B cell (primary cell): ENCODE measurements around the gene DNAAF5. TPM values are rescaled to one million over a fixed set of nuclear protein-coding genes. Genes with fewer than 3 reads are reported as not detected.

ENCODE experiments used
- ATAC-seq: fragments of 200-7000 bp; cut with Tn5 transposase; one replicate; pipeline ENCODE4 v1.10.0; 2021; ENCODE audit warnings: low read depth, mild to moderate bottlenecking, moderate number of reproducible peaks, moderate library complexity
- CTCF ChIA-PET: fragments of 350-600 bp; sonication (Branson Sonifier 250); formaldehyde crosslinking; loops from one replicate; lab custom pipeline; 2021; ENCODE audit warnings: antibody characterized with exemption, inconsistent platforms; lab: Charles Lee
- POLR2A ChIA-PET: fragments of 350-600 bp; sonication (Branson Sonifier 250); formaldehyde crosslinking; loops from one replicate; lab custom pipeline; 2021; ENCODE audit warnings: antibody characterized with exemption; lab: Charles Lee
- DNase-seq: peaks from one replicate; pipeline ENCODE4 v3.0.0; 2013
- H2AFZ ChIP-seq: 2 replicates; pipeline ENCODE4 v1.6.1; 2012; ENCODE audit warnings: mild to moderate bottlenecking, low read depth, low read length; ENCODE audit not compliant: insufficient read depth, poor library complexity, severe bottlenecking
- H3K27ac ChIP-seq, 2 donors: 1 replicate in 1 of 2; 2 replicates in 1 of 2; pipeline ENCODE4 v1.5.1; 2012 to 2013; ENCODE audit warnings: low read length in 2 of 2, mild to moderate bottlenecking in 2 of 2, moderate library complexity in 1 of 2
- H3K27me3 ChIP-seq, 4 experiments: fragments of 200-600 bp in 1 of 4; sonication (generic) in 1 of 4; replicated peaks in 1 of 4; 1 replicate in 2 of 4; 2 replicates in 2 of 4; pipeline versions ENCODE4 v1.6.1 to v1.7.0; 2013 to 2016; ENCODE audit warnings: low read length in 3 of 4, mild to moderate bottlenecking in 2 of 4, mixed read lengths in 1 of 4, moderate library complexity in 1 of 4; ENCODE audit not compliant: insufficient read depth in 4 of 4, control insufficient read depth in 3 of 4; ENCODE audit errors: control extremely low read depth in 1 of 4
- H3K36me3 ChIP-seq, 2 experiments: replicated peaks in 1 of 2; 1 replicate in 1 of 2; 2 replicates in 1 of 2; pipeline versions ENCODE4 v1.6.1 to v1.7.1; 2013; ENCODE audit warnings: low read length in 1 of 2; ENCODE audit not compliant: insufficient read depth in 2 of 2, control insufficient read depth in 1 of 2; ENCODE audit errors: control extremely low read depth in 1 of 2, extremely low read depth in 1 of 2
- H3K4me1 ChIP-seq, 2 donors: fragments of 200-600 bp in 1 of 2; sonication (generic) in 1 of 2; 1 replicate in 1 of 2; 2 replicates in 1 of 2; pipeline versions ENCODE4 v1.5.1 to v1.6.1; 2013 to 2017; ENCODE audit warnings: low read length in 2 of 2; ENCODE audit not compliant: control insufficient read depth in 2 of 2, insufficient read depth in 2 of 2
- H3K4me2 ChIP-seq: replicated peaks from 2 replicates; pipeline ENCODE3; 2012; ENCODE audit warnings: mild to moderate bottlenecking, low read depth, low read length; ENCODE audit not compliant: poor library complexity, severe bottlenecking
- H3K4me3 ChIP-seq, 5 experiments: fragments of 200-600 bp in 1 of 5; sonication (generic) in 1 of 5; 1 replicate in 3 of 5; 2 replicates in 2 of 5; pipeline versions ENCODE4 v1.5.1 to v1.7.0; 2011 to 2016; ENCODE audit warnings: low read length in 4 of 5, mild to moderate bottlenecking in 4 of 5, low read depth in 2 of 5, control low read depth in 1 of 5, moderate library complexity in 1 of 5; ENCODE audit not compliant: insufficient read depth in 1 of 5; ENCODE audit errors: control extremely low read depth in 1 of 5, extremely low read depth in 1 of 5
- H3K79me2 ChIP-seq: fragments of 200-600 bp; sonication (generic); one replicate; pipeline ENCODE4 v1.6.0; 2016; ENCODE audit warnings: low read length; ENCODE audit not compliant: control insufficient read depth, insufficient read depth
- H3K9ac ChIP-seq: fragments of 200-600 bp; sonication (generic); 2 replicates; pipeline ENCODE4 v1.6.1; 2017; ENCODE audit warnings: mild to moderate bottlenecking, low read length, moderate library complexity
- H3K9me3 ChIP-seq, 3 donors: one replicate each; pipeline versions ENCODE4 v1.6.1 to v1.7.1; 2013; ENCODE audit warnings: low read length in 2 of 3; ENCODE audit not compliant: control insufficient read depth in 2 of 3, insufficient read depth in 1 of 3; ENCODE audit errors: control extremely low read depth in 1 of 3
- H4K20me1 ChIP-seq: 2 replicates; pipeline ENCODE4 v1.6.0; 2012; ENCODE audit warnings: mild to moderate bottlenecking, low read length; ENCODE audit not compliant: insufficient read depth, control insufficient read depth, poor library complexity, severe bottlenecking
- H3K27ac Mint-ChIP-seq: one replicate; pipeline ENCODE4 v1.8.0; 2021; ENCODE audit warnings: mixed read lengths
- H3K27me3 Mint-ChIP-seq: one replicate; pipeline ENCODE4 v1.8.0; 2021; ENCODE audit warnings: mixed read lengths
- H3K4me1 Mint-ChIP-seq: one replicate; pipeline ENCODE4 v1.8.0; 2021; ENCODE audit warnings: mixed read lengths
- H3K4me3 Mint-ChIP-seq: one replicate; pipeline ENCODE4 v1.8.0; 2021; ENCODE audit warnings: mixed read lengths
- H3K9me3 Mint-ChIP-seq: one replicate; pipeline ENCODE4 v1.8.0; 2022; ENCODE audit warnings: mixed read lengths; ENCODE audit not compliant: insufficient read depth
- EZH2 ChIP-seq: IDR thresholded peaks from 2 replicates; pipeline ENCODE4 v1.6.1; 2012; ENCODE audit warnings: borderline replicate concordance, low read depth, mild to moderate bottlenecking, moderate library complexity, low read length; ENCODE audit not compliant: insufficient read depth, poor library complexity, severe bottlenecking
- WGBS: methylation state at CpG from one replicate; pipeline ENCODE4 v1.1.5; 2013; ENCODE audit warnings: missing lambda C conversion rate; ENCODE audit not compliant: insufficient coverage; 5-methylcytosine and 5-hydroxymethylcytosine counted together
- intact Hi-C: fragments of 100-400 bp; cut with micrococcal nuclease; formaldehyde crosslinking; loops from one replicate; pipeline ENCODE4 v1.10.0; 2022
- polyA plus RNA-seq: library from polyadenylated mRNA; depleted of rRNA; stranded (reverse); fragments of >200 nt; gene quantifications from 2 replicates; pipeline ENCODE4 v1.2.3, GENCODE V29; 2012
- total RNA-seq, 2 donors: library from RNA; stranded (reverse); fragments of 120-200 nt in 1 of 2; gene quantifications; 1 replicate in 1 of 2; 2 replicates in 1 of 2; pipeline versions ENCODE4 v1.2.3 to v1.2.4, GENCODE V29; 2013 to 2022
- TF ChIP-seq, protein P1 (sequence below): fragments of 200-600 bp; IDR thresholded peaks from one replicate; pipeline ENCODE4 v1.8.0; 2022; ENCODE audit warnings: antibody characterized with exemption, mild to moderate bottlenecking

DNAAF5 gene
- total and polyA plus RNA-seq, 2 donors (not counting 1 experiment from before 2014, with no cell fraction given) = 18.0 to 21.4 TPM

DNA sequence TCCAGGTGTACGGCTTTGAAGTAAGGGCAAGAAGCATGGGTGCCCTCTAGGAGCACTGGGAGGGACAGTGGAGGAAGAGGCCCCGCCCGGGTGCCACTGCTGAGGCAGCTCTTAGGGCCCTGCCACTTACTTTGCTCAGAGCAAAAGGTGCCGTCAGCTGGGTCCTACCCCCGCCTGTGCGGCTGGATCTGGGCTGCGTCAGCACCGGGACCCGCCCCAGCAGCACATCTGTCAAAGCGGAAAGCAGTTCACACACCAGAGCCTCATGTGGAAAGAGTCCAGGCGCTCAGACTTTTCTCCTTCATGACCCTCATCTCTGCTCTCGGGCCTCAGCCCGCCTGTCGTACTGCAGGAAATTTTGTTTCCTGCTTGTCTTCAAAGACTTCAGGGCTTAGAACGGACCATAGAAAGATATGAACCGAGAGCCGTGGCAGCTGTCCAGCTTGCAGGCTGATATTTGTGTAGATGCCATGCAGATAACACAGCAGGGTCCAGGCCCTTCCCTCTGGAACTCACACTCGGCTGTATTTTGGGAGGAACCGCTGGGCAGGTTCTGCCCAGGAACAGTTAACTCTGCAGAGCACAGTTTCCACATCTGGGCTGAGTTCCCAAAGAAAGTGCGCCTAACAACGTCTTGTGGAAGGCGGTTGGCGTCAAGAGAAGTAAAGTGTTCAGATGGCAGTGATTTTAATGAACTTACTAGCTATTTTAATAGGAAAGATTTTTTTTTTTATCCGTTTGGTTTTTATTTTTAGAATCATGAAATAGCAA, 44.9 kb downstream of the DNAAF5 start:
- no peaks in the 10 kb centered on the region for H3K4me1 ChIP-seq
- no peak for DNase-seq
- H2AFZ ChIP-seq = no peak overlapping the region
- ChIA-PET POLR2A (no interaction called here), CTCF (interaction anchor here (1.2 to 1.6 kb wide), 3 partner anchors 440 to 454 kb away, joined by 3 to 4 read pairs (median 4); no protein-coding TSS in a partner anchor)
- H3K4me2 ChIP-seq = no peak overlapping the region
- H3K79me2 ChIP-seq = no peaks in the 10 kb centered on the region
- Mint-ChIP-seq H3K4me1 (no peaks in the 10 kb centered on the region), H3K4me3 (no peak overlapping the region), H3K9me3 (no peaks in the 10 kb centered on the region), H3K27ac (no peak overlapping the region), H3K27me3 (no peaks in the 10 kb centered on the region)
- H3K4me3 ChIP-seq = no peak overlapping the region
- 75% methylated on average over 24 of the region's 24 CpGs for WGBS
- no peaks in the 10 kb centered on the region for H3K9me3 ChIP-seq
- intact Hi-C loops = no loop called here
- peaks cover 0 to 8% of the 10 kb centered on the region in 2 experiments for H3K36me3 ChIP-seq
- no peak overlapping the region for H3K27ac ChIP-seq
- H4K20me1 ChIP-seq = no peaks in the 10 kb centered on the region
- no peak for ATAC-seq
- H3K27me3 ChIP-seq = no peaks in the 10 kb centered on the region
- TF ChIP-seq, protein P1, sequence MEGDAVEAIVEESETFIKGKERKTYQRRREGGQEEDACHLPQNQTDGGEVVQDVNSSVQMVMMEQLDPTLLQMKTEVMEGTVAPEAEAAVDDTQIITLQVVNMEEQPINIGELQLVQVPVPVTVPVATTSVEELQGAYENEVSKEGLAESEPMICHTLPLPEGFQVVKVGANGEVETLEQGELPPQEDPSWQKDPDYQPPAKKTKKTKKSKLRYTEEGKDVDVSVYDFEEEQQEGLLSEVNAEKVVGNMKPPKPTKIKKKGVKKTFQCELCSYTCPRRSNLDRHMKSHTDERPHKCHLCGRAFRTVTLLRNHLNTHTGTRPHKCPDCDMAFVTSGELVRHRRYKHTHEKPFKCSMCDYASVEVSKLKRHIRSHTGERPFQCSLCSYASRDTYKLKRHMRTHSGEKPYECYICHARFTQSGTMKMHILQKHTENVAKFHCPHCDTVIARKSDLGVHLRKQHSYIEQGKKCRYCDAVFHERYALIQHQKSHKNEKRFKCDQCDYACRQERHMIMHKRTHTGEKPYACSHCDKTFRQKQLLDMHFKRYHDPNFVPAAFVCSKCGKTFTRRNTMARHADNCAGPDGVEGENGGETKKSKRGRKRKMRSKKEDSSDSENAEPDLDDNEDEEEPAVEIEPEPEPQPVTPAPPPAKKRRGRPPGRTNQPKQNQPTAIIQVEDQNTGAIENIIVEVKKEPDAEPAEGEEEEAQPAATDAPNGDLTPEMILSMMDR = no peak
- no peak for TF ChIP-seq EZH2
- no peak overlapping the region for H3K9ac ChIP-seq

DNA sequence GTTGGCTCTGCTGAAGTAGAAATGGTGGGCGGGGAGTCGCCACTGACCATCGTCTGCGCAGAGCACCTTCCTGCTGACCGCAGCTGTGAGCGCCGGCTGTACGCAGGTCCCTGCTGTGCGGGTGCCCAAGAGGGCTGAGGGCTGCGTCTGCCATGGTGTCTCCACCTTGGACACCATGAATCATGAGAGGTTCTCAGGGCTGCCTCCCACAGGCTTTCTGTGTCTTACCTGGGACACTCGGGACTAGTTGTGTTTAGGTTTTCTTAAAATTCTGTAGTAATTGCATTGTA, 45.5 kb downstream of the DNAAF5 start:
- Mint-ChIP-seq H3K27me3 (no peaks in the 10 kb centered on the region), H3K4me1 (no peaks in the 10 kb centered on the region), H3K4me3 (no peak overlapping the region), H3K9me3 (no peaks in the 10 kb centered on the region), H3K27ac (no peak overlapping the region)
- ATAC-seq (no peak), DNase-seq (no peak)
- no peaks in the 10 kb centered on the region for H3K4me1 ChIP-seq
- TF ChIP-seq, protein P1 = no peak
- no peak for TF ChIP-seq EZH2
- H3K9ac ChIP-seq = no peak overlapping the region
- no peaks in the 10 kb centered on the region for H3K9me3 ChIP-seq
- H3K27ac ChIP-seq = no peak overlapping the region
- H3K4me2 ChIP-seq = no peak overlapping the region
- peaks cover 0 to 9% of the 10 kb centered on the region in 2 experiments for H3K36me3 ChIP-seq
- H3K4me3 ChIP-seq = no peak overlapping the region
- H2AFZ ChIP-seq = no peak overlapping the region
- CTCF ChIA-PET = interaction anchor here (1.2 to 1.5 kb wide), 3 partner anchors 405 to 454 kb away, joined by 3 to 4 read pairs (median 3); no protein-coding TSS in a partner anchor
- over 99% methylated on average over 11 of the region's 11 CpGs for WGBS
- no peaks in the 10 kb centered on the region for H3K27me3 ChIP-seq
- POLR2A ChIA-PET = no interaction called here
- no peaks in the 10 kb centered on the region for H3K79me2 ChIP-seq
- no peaks in the 10 kb centered on the region for H4K20me1 ChIP-seq
- intact Hi-C loops = no loop called here
